B cell (primary cell): ENCODE measurements around the gene ERCC2. TPM values are rescaled to one million over a fixed set of nuclear protein-coding genes. Genes with fewer than 3 reads are reported as not detected.

Experiments
- ATAC-seq: fragments of 200-7000 bp; cut with Tn5 transposase; one replicate; pipeline ENCODE4 v1.10.0; 2021; ENCODE audit warnings: low read depth, mild to moderate bottlenecking, moderate number of reproducible peaks, moderate library complexity
- CTCF ChIA-PET: fragments of 350-600 bp; sonication (Branson Sonifier 250); formaldehyde crosslinking; loops from one replicate; lab custom pipeline; 2021; ENCODE audit warnings: antibody characterized with exemption, inconsistent platforms; lab: Charles Lee
- POLR2A ChIA-PET: fragments of 350-600 bp; sonication (Branson Sonifier 250); formaldehyde crosslinking; loops from one replicate; lab custom pipeline; 2021; ENCODE audit warnings: antibody characterized with exemption; lab: Charles Lee
- DNase-seq: peaks from one replicate; pipeline ENCODE4 v3.0.0; 2013
- H2AFZ ChIP-seq: 2 replicates; pipeline ENCODE4 v1.6.1; 2012; ENCODE audit warnings: mild to moderate bottlenecking, low read depth, low read length; ENCODE audit not compliant: insufficient read depth, poor library complexity, severe bottlenecking
- H3K27ac ChIP-seq, 2 donors: 1 replicate in 1 of 2; 2 replicates in 1 of 2; pipeline ENCODE4 v1.5.1; 2012 to 2013; ENCODE audit warnings: low read length in 2 of 2, mild to moderate bottlenecking in 2 of 2, moderate library complexity in 1 of 2
- H3K27me3 ChIP-seq, 4 experiments: fragments of 200-600 bp in 1 of 4; sonication (generic) in 1 of 4; replicated peaks in 1 of 4; 1 replicate in 2 of 4; 2 replicates in 2 of 4; pipeline versions ENCODE4 v1.6.1 to v1.7.0; 2013 to 2016; ENCODE audit warnings: low read length in 3 of 4, mild to moderate bottlenecking in 2 of 4, mixed read lengths in 1 of 4, moderate library complexity in 1 of 4; ENCODE audit not compliant: insufficient read depth in 4 of 4, control insufficient read depth in 3 of 4; ENCODE audit errors: control extremely low read depth in 1 of 4
- H3K36me3 ChIP-seq, 2 experiments: replicated peaks in 1 of 2; 1 replicate in 1 of 2; 2 replicates in 1 of 2; pipeline versions ENCODE4 v1.6.1 to v1.7.1; 2013; ENCODE audit warnings: low read length in 1 of 2; ENCODE audit not compliant: insufficient read depth in 2 of 2, control insufficient read depth in 1 of 2; ENCODE audit errors: control extremely low read depth in 1 of 2, extremely low read depth in 1 of 2
- H3K4me1 ChIP-seq, 2 donors: fragments of 200-600 bp in 1 of 2; sonication (generic) in 1 of 2; 1 replicate in 1 of 2; 2 replicates in 1 of 2; pipeline versions ENCODE4 v1.5.1 to v1.6.1; 2013 to 2017; ENCODE audit warnings: low read length in 2 of 2; ENCODE audit not compliant: control insufficient read depth in 2 of 2, insufficient read depth in 2 of 2
- H3K4me2 ChIP-seq: replicated peaks from 2 replicates; pipeline ENCODE3; 2012; ENCODE audit warnings: mild to moderate bottlenecking, low read depth, low read length; ENCODE audit not compliant: poor library complexity, severe bottlenecking
- H3K4me3 ChIP-seq, 5 experiments: fragments of 200-600 bp in 1 of 5; sonication (generic) in 1 of 5; 1 replicate in 3 of 5; 2 replicates in 2 of 5; pipeline versions ENCODE4 v1.5.1 to v1.7.0; 2011 to 2016; ENCODE audit warnings: low read length in 4 of 5, mild to moderate bottlenecking in 4 of 5, low read depth in 2 of 5, control low read depth in 1 of 5, moderate library complexity in 1 of 5; ENCODE audit not compliant: insufficient read depth in 1 of 5; ENCODE audit errors: control extremely low read depth in 1 of 5, extremely low read depth in 1 of 5
- H3K79me2 ChIP-seq: fragments of 200-600 bp; sonication (generic); one replicate; pipeline ENCODE4 v1.6.0; 2016; ENCODE audit warnings: low read length; ENCODE audit not compliant: control insufficient read depth, insufficient read depth
- H3K9ac ChIP-seq: fragments of 200-600 bp; sonication (generic); 2 replicates; pipeline ENCODE4 v1.6.1; 2017; ENCODE audit warnings: mild to moderate bottlenecking, low read length, moderate library complexity
- H3K9me3 ChIP-seq, 3 donors: one replicate each; pipeline versions ENCODE4 v1.6.1 to v1.7.1; 2013; ENCODE audit warnings: low read length in 2 of 3; ENCODE audit not compliant: control insufficient read depth in 2 of 3, insufficient read depth in 1 of 3; ENCODE audit errors: control extremely low read depth in 1 of 3
- H4K20me1 ChIP-seq: 2 replicates; pipeline ENCODE4 v1.6.0; 2012; ENCODE audit warnings: mild to moderate bottlenecking, low read length; ENCODE audit not compliant: insufficient read depth, control insufficient read depth, poor library complexity, severe bottlenecking
- H3K27ac Mint-ChIP-seq: one replicate; pipeline ENCODE4 v1.8.0; 2021; ENCODE audit warnings: mixed read lengths
- H3K27me3 Mint-ChIP-seq: one replicate; pipeline ENCODE4 v1.8.0; 2021; ENCODE audit warnings: mixed read lengths
- H3K4me1 Mint-ChIP-seq: one replicate; pipeline ENCODE4 v1.8.0; 2021; ENCODE audit warnings: mixed read lengths
- H3K4me3 Mint-ChIP-seq: one replicate; pipeline ENCODE4 v1.8.0; 2021; ENCODE audit warnings: mixed read lengths
- H3K9me3 Mint-ChIP-seq: one replicate; pipeline ENCODE4 v1.8.0; 2022; ENCODE audit warnings: mixed read lengths; ENCODE audit not compliant: insufficient read depth
- CTCF ChIP-seq: fragments of 200-600 bp; IDR thresholded peaks from one replicate; pipeline ENCODE4 v1.8.0; 2022; ENCODE audit warnings: antibody characterized with exemption, mild to moderate bottlenecking
- EZH2 ChIP-seq: IDR thresholded peaks from 2 replicates; pipeline ENCODE4 v1.6.1; 2012; ENCODE audit warnings: borderline replicate concordance, low read depth, mild to moderate bottlenecking, moderate library complexity, low read length; ENCODE audit not compliant: insufficient read depth, poor library complexity, severe bottlenecking
- WGBS: methylation state at CpG from one replicate; pipeline ENCODE4 v1.1.5; 2013; ENCODE audit warnings: missing lambda C conversion rate; ENCODE audit not compliant: insufficient coverage; 5-methylcytosine and 5-hydroxymethylcytosine counted together
- intact Hi-C: fragments of 100-400 bp; cut with micrococcal nuclease; formaldehyde crosslinking; loops from one replicate; pipeline ENCODE4 v1.10.0; 2022
- polyA plus RNA-seq: library from polyadenylated mRNA; depleted of rRNA; stranded (reverse); fragments of >200 nt; gene quantifications from 2 replicates; pipeline ENCODE4 v1.2.3, GENCODE V29; 2012
- total RNA-seq, 2 donors: library from RNA; stranded (reverse); fragments of 120-200 nt in 1 of 2; gene quantifications; 1 replicate in 1 of 2; 2 replicates in 1 of 2; pipeline versions ENCODE4 v1.2.3 to v1.2.4, GENCODE V29; 2013 to 2022

The ERCC2 gene
- total and polyA plus RNA-seq, 2 donors (not counting 1 experiment from before 2014, with no cell fraction given), result 20.8 to 26.5 TPM

GRCh38 chr19:45364696-45365095, 5.7 kb downstream of the ERCC2 start:
- Mint-ChIP-seq H3K9me3 (no peaks in the 10 kb centered on the region), H3K27ac (no peak overlapping the region), H3K27me3 (no peaks in the 10 kb centered on the region), H3K4me3 (no peak overlapping the region), H3K4me1 (peaks cover 3% of the 10 kb centered on the region)
- Histone ChIP-seq H2AFZ (no peak overlapping the region), H3K36me3 (peaks cover 0 to 18% of the 10 kb centered on the region in 2 experiments), H3K4me2 (no peak overlapping the region), H4K20me1 (no peaks in the 10 kb centered on the region), H3K9ac (no peak overlapping the region), H3K27me3 (no peaks in the 10 kb centered on the region), H3K27ac (no peak overlapping the region), H3K9me3 (no peaks in the 10 kb centered on the region), H3K4me3 (no peak overlapping the region), H3K4me1 (peaks cover under 1 to 3% of the 10 kb centered on the region in 2 donors), H3K79me2 (peaks cover under 1% of the 10 kb centered on the region)
- POLR2A ChIA-PET, result no interaction called here
- intact Hi-C loops, result no loop called here
- WGBS, result 93% methylated on average over 11 of the region's 12 CpGs
- no peak for DNase-seq
- no peak for ATAC-seq
- CTCF ChIA-PET, result no interaction called here
- TF ChIP-seq EZH2 (no peak), CTCF (no peak)

GRCh38 chr19:45363861-45364459, 6.4 kb downstream of the ERCC2 start:
- peaks cover 0 to 18% of the 10 kb centered on the region in 2 experiments for H3K36me3 ChIP-seq
- WGBS, result 98% methylated on average over 39 of the region's 44 CpGs
- CTCF ChIA-PET, result no interaction called here
- Mint-ChIP-seq H3K27ac (no peak overlapping the region), H3K9me3 (no peaks in the 10 kb centered on the region), H3K4me1 (peaks cover 1% of the 10 kb centered on the region), H3K4me3 (no peak overlapping the region), H3K27me3 (no peaks in the 10 kb centered on the region)
- H3K79me2 ChIP-seq, result no peaks in the 10 kb centered on the region
- no peaks in the 10 kb centered on the region for H3K4me1 ChIP-seq
- H2AFZ ChIP-seq, result no peak overlapping the region
- H3K9me3 ChIP-seq, result no peaks in the 10 kb centered on the region
- no peaks in the 10 kb centered on the region for H4K20me1 ChIP-seq
- no peak overlapping the region for H3K27ac ChIP-seq
- POLR2A ChIA-PET, result no interaction called here
- no peak overlapping the region for H3K4me3 ChIP-seq
- no peak for TF ChIP-seq EZH2
- TF ChIP-seq CTCF, result no peak
- no peak for ATAC-seq
- intact Hi-C loops, result no loop called here
- H3K9ac ChIP-seq, result no peak overlapping the region
- no peak overlapping the region for H3K4me2 ChIP-seq
- DNase-seq, result no peak
- H3K27me3 ChIP-seq, result no peaks in the 10 kb centered on the region
